ENCODE data around the gene SF1.

SF1 gene

DNA sequence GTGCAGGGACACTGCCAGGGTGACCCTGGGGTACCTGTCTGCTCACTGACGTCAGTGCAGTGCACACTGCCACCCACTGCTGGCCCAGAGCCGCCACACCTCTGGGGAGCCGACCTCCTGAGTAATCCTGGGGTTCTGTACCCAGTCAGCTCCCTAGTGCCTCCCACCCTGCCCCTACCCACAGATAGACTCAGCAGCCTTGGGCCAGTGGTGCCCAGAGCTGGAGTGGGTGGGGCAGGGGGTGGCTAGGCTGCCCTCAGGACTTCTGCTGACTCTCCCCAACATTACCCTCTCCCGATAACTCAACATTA is 61.1 kb downstream of the SF1 start:
- Histone ChIP-seq H3K36me3 (ENCODE audit: control insufficient read depth, insufficient read depth, low read length, severe bottlenecking) (no peaks in the 10 kb centered on the region), H3K4me1 (ENCODE audit: control insufficient read depth, insufficient read depth, low read length) (no peaks in the 10 kb centered on the region), H3K9me3 (ENCODE audit: control insufficient read depth, low read length) (no peaks in the 10 kb centered on the region), H3K9ac (ENCODE audit: low read length) (no peak overlapping the region), H3K27me3 (replicated peaks; ENCODE audit: control insufficient read depth, insufficient read depth, low read length) (peaks cover 77% of the 10 kb centered on the region), H3K4me3 (ENCODE audit: low read length) (no peak overlapping the region)
- DNase-seq (ENCODE audit: low read depth), result no peak

DNA sequence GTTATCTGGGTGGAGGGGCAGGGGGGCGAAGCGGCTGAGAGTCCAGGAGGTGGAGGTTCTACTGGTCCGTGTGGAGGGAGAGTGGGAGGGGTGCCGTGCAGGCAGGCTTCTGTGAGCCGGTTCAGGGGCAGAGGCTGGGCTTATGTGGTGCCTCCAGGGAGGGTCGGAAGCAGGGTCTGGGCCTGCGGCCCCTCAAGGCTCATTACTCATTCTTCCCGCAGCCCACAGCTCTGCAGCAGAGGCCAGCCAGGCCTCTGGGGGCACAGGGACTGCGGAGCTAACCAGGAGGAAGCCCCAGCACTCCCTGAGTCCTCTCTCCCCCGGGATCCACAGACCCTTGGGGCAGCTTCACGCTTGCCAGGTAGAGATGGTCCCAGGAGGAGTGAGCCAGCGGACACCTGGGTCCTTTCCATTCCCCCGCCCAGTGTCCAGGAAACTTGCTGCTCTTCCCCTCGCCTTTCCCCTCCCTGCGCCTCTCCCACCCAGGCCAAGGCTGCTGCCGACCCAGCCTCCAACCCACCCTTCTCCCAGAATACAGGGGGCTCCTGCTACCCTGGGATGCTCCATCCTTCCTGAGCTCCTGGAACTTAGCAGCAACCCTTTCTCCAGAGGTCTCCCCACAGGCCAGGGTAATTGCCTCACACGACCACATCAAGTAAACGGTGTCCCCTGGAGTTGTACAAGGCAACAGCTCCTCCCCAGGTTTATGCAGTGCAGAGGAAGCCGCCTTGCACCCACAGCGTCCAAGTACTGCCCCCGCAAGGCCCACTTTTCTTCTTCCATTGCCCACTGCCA is 61.7 kb downstream of the SF1 start:
- DNase-seq (ENCODE audit: low read depth), result no peak
- Histone ChIP-seq H3K4me3 (ENCODE audit: low read length) (no peak overlapping the region), H3K9me3 (ENCODE audit: control insufficient read depth, low read length) (no peaks in the 10 kb centered on the region)

GRCh38 chr11:64715756-64716472 is 62.4 kb downstream of the SF1 start:
- H3K27me3 ChIP-seq (replicated peaks; ENCODE audit: control insufficient read depth, insufficient read depth, low read length), result peaks cover 73% of the 10 kb centered on the region
- DNase-seq (ENCODE audit: low read depth), result no peak
- no peaks in the 10 kb centered on the region for H3K9me3 ChIP-seq (ENCODE audit: control insufficient read depth, low read length)
- no peaks in the 10 kb centered on the region for H3K36me3 ChIP-seq (ENCODE audit: control insufficient read depth, insufficient read depth, low read length, severe bottlenecking)
- H3K9ac ChIP-seq (ENCODE audit: low read length), result no peak overlapping the region
- H3K4me1 ChIP-seq (ENCODE audit: control insufficient read depth, insufficient read depth, low read length), result peaks cover 2% of the 10 kb centered on the region
- H3K4me3 ChIP-seq (ENCODE audit: low read length), result no peak overlapping the region

More for the DNA sequence above, 61.7 kb downstream of the SF1 start:
- H3K27me3 ChIP-seq (replicated peaks; ENCODE audit: control insufficient read depth, insufficient read depth, low read length), result peaks cover 74% of the 10 kb centered on the region
- no peak overlapping the region for H3K9ac ChIP-seq (ENCODE audit: low read length)
- H3K36me3 ChIP-seq (ENCODE audit: control insufficient read depth, insufficient read depth, low read length, severe bottlenecking), result no peaks in the 10 kb centered on the region
- no peaks in the 10 kb centered on the region for H3K4me1 ChIP-seq (ENCODE audit: control insufficient read depth, insufficient read depth, low read length)

- peaks cover 4% of the 10 kb centered on the region for H3K4me1 ChIP-seq (ENCODE audit: control insufficient read depth, insufficient read depth, low read length)
- H3K9me3 ChIP-seq (ENCODE audit: control insufficient read depth, low read length), result no peaks in the 10 kb centered on the region
- H3K4me3 ChIP-seq (ENCODE audit: low read length), result no peak overlapping the region
- no peak overlapping the region for H3K9ac ChIP-seq (ENCODE audit: low read length)
- no peak for DNase-seq (ENCODE audit: low read depth)
- peaks cover 73% of the 10 kb centered on the region for H3K27me3 ChIP-seq (replicated peaks; ENCODE audit: control insufficient read depth, insufficient read depth, low read length)
- H3K36me3 ChIP-seq (ENCODE audit: control insufficient read depth, insufficient read depth, low read length, severe bottlenecking), result no peaks in the 10 kb centered on the region
Observed at GRCh38 chr11:64715110-64715509, 63.2 kb downstream of the SF1 start.

- DNase-seq (ENCODE audit: low read depth), result no peak
- no peaks in the 10 kb centered on the region for H3K36me3 ChIP-seq (ENCODE audit: control insufficient read depth, insufficient read depth, low read length, severe bottlenecking)
- H3K4me3 ChIP-seq (ENCODE audit: low read length), result no peak overlapping the region
- H3K9me3 ChIP-seq (ENCODE audit: control insufficient read depth, low read length), result no peaks in the 10 kb centered on the region
- H3K4me1 ChIP-seq (ENCODE audit: control insufficient read depth, insufficient read depth, low read length), result peaks cover 4% of the 10 kb centered on the region
- no peak overlapping the region for H3K9ac ChIP-seq (ENCODE audit: low read length)
- H3K27me3 ChIP-seq (replicated peaks; ENCODE audit: control insufficient read depth, insufficient read depth, low read length), result peaks cover 70% of the 10 kb centered on the region
Observed at GRCh38 chr11:64714666-64715065, 63.7 kb downstream of the SF1 start.

Measured in adipocyte (in vitro differentiated cells).